Progenitor cell of endocrine pancreas (in vitro differentiated cells): ENCODE measurements around the gene GLYATL1B. TPM values are rescaled to one million over a fixed set of nuclear protein-coding genes. Genes with fewer than 3 reads are reported as not detected.
A peak's percentile ranks its signal among the peaks of the same experiment; 100 is the strongest.

ENCODE experiments used
- DNase-seq: peaks from one replicate; pipeline ENCODE4 v3.0.0; 2021; ENCODE audit warnings: low spot score; ENCODE audit not compliant: unreplicated experiment
- H3K27ac Mint-ChIP-seq: 2 replicates; pipeline ENCODE4 v1.8.0; 2021; ENCODE audit warnings: mild to moderate bottlenecking, moderate library complexity, mixed read lengths
- H3K27me3 Mint-ChIP-seq: 2 replicates; pipeline ENCODE4 v1.8.0; 2021; ENCODE audit warnings: mixed read lengths
- H3K36me3 Mint-ChIP-seq: 2 replicates; pipeline ENCODE4 v1.8.0; 2022; ENCODE audit warnings: mixed read lengths; ENCODE audit not compliant: insufficient read depth
- H3K4me1 Mint-ChIP-seq: 2 replicates; pipeline ENCODE4 v1.8.0; 2021; ENCODE audit warnings: low read depth, mixed read lengths
- H3K4me3 Mint-ChIP-seq: 2 replicates; pipeline ENCODE4 v1.8.0; 2021; ENCODE audit warnings: low read depth, mild to moderate bottlenecking, moderate library complexity, mixed read lengths
- H3K9me3 Mint-ChIP-seq: 2 replicates; pipeline ENCODE4 v1.8.0; 2021; ENCODE audit warnings: low read depth, mixed read lengths
- CTCF ChIP-seq: fragments of 200-600 bp; sonication (generic); IDR thresholded peaks from one replicate; pipeline ENCODE4 v1.5.0; 2021; ENCODE audit warnings: antibody characterized with exemption, mild to moderate bottlenecking; ENCODE audit not compliant: unreplicated experiment
- total RNA-seq: library from RNA; stranded (reverse); gene quantifications from 2 replicates; pipeline ENCODE4 v1.2.1, GENCODE V29; 2021

GLYATL1B gene
- total RNA-seq, 1 donor from 2014 or later: not detected

GRCh38 chr11:59138643-59139042 lies 52.5 kb downstream of the GLYATL1B start:
- Mint-ChIP-seq H3K4me1 (peaks cover 27% of the 10 kb centered on the region), H3K27ac (no peak overlapping the region), H3K27me3 (no peaks in the 10 kb centered on the region), H3K36me3 (peaks cover 13% of the 10 kb centered on the region), H3K4me3 (no peak overlapping the region), H3K9me3 (no peaks in the 10 kb centered on the region)
- TF ChIP-seq CTCF: no peak
- DNase-seq: no peak

- no peak for DNase-seq
- Mint-ChIP-seq H3K36me3 (peaks cover 6% of the 10 kb centered on the region), H3K4me1 (peaks cover 40% of the 10 kb centered on the region), H3K4me3 (no peak overlapping the region), H3K9me3 (no peaks in the 10 kb centered on the region), H3K27ac (no peak overlapping the region), H3K27me3 (no peaks in the 10 kb centered on the region)
- no peak for TF ChIP-seq CTCF
Measured at GRCh38 chr11:59141191-59141590, 55.1 kb downstream of the GLYATL1B start.

DNA sequence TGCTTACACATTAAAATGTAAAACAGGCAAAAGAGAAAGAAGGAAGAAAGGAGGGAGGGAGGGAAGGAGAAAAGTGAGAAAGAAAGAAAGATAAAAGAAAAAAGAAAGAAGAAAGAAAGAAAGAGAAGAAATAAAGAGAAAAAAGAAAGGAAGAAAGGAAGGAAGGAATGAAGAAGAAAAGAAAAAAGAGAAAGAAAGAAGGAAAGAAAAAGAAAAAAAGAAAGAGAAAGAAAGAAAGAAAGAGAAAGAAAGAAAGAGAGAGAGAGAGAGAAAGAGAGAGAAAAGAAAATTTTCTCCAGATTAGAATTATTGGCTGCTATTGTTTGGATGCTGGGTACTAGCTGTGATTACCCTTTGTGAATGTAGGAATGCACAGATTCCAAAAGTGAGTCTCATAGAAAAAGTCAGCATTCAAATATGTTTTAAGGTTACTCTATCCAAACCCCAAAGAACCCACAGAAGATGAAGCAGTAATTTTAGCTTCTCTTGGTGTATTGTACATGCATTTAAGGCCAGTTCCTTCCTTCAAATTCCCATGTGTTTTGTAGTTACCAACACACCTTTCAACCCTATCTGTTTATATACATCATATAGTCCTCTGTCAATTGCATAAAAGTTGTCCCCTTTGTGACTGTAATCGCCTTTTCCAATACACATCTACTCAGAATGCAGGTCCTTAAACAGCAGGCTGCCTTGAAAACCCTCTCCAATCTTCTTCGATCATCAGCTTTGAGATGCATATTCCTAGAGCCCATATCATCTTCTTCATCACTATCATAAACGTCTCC lies 55.8 kb downstream of the GLYATL1B start:
- peak overlapping the region; percentile 97 for H3K27ac Mint-ChIP-seq
- no peak for DNase-seq

DNA sequence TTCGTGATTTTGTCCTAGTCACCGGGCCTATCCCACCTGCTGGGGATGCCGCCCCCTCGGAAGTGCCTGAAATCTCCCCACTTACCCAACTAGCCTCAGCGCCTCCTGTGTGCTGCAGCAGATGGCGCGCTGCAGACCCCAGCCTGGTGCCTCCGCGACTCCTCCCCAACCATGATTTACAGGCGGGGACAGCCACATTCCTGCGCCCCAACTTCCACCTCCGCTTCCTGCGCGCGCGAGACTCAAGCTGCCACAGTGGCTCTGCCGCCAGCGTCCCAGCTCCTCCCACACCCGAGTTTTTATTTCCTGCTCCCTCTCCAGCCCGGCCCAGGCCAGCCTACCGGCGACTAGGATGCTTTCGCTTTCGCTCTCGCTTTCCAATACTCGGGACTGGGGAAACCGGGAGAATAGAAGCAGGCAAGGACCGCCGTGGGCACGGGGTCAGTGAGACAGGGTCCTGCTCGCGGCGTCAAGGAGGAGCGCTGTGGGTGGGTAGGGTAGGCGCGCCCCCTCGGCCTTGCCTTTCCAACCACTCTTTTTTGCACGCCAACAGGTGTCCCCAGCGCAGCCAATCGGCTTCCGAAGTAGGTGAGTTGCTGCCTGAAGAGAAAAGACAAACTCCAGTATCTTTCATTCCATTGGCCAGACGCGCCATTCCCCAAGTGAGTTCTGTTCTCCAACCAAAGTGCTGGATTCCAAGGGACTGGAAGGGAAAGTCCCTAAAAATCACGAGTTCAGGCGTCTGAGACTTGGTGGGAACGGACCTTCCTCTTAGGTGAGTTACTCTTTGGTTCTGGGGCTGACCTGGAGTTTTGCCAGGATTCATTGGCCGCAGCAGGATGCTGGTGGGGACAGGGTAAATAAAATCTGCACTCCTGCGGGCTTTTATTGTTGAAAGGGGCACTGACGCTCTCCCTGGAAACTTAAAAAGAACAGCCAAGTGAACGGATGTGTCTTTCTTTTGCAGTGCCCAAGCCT lies 56.7 kb downstream of the GLYATL1B start, which contains the start of gene FAM111A:
Gene FAM111A, plus strand, starts transcription at position 327 of the 978 bp plus-strand sequence. CDS start 6,017 bp downstream, outside the sequence.
- peaks cover 40% of the 10 kb centered on the region for H3K4me1 Mint-ChIP-seq
- TF ChIP-seq CTCF: peak; percentile 49
- peak; percentile 67 for DNase-seq
- H3K36me3 Mint-ChIP-seq: peaks cover 2% of the 10 kb centered on the region
- no peaks in the 10 kb centered on the region for H3K9me3 Mint-ChIP-seq
- H3K4me3 Mint-ChIP-seq: peak within 1 kb of the TSS; percentile 88
- peak within 1 kb of the TSS; percentile 97 for H3K27ac Mint-ChIP-seq
- no peaks in the 10 kb centered on the region for H3K27me3 Mint-ChIP-seq

More for the DNA sequence above, 55.8 kb downstream of the GLYATL1B start:
- H3K4me3 Mint-ChIP-seq: peak overlapping the region; percentile 88
- H3K4me1 Mint-ChIP-seq: peaks cover 38% of the 10 kb centered on the region
- TF ChIP-seq CTCF: no peak
- H3K27me3 Mint-ChIP-seq: no peaks in the 10 kb centered on the region
- peaks cover 6% of the 10 kb centered on the region for H3K36me3 Mint-ChIP-seq
- no peaks in the 10 kb centered on the region for H3K9me3 Mint-ChIP-seq

- no peaks in the 10 kb centered on the region for H3K27me3 Mint-ChIP-seq
- H3K4me1 Mint-ChIP-seq: peaks cover 40% of the 10 kb centered on the region
- no peak for TF ChIP-seq CTCF
- peaks cover 5% of the 10 kb centered on the region for H3K36me3 Mint-ChIP-seq
- H3K27ac Mint-ChIP-seq: peak overlapping the region; percentile 97
- H3K4me3 Mint-ChIP-seq: peak overlapping the region; percentile 88
- H3K9me3 Mint-ChIP-seq: no peaks in the 10 kb centered on the region
- DNase-seq: no peak
Measured at GRCh38 chr11:59144096-59144495, 58.0 kb downstream of the GLYATL1B start.
